ENCODE data around the gene RETREG3. TPM values are rescaled to one million over a fixed set of nuclear protein-coding genes. Genes with fewer than 3 reads are reported as not detected.

Gene RETREG3
- total and polyA plus RNA-seq, 2 donors (not counting 1 experiment from before 2014, with no cell fraction given), result 44.1 to 108 TPM

- H3K79me2 ChIP-seq (ENCODE audit: control insufficient read depth, insufficient read depth, low read length), result peaks cover 63% of the 10 kb centered on the region
- H2AFZ ChIP-seq (ENCODE audit: insufficient read depth, low read depth, low read length, poor library complexity, severe bottlenecking), result peak overlapping the region; percentile 83
- H3K9me3 ChIP-seq (ENCODE audit: control extremely low read depth in 1 of 3, control insufficient read depth in 2 of 3, insufficient read depth in 1 of 3, low read length in 2 of 3), result no peaks in the 10 kb centered on the region
- peaks cover 0 to 47% of the 10 kb centered on the region in 2 experiments for H3K36me3 ChIP-seq (replicated peaks in 1 of 2; ENCODE audit: control extremely low read depth in 1 of 2, control insufficient read depth in 1 of 2, extremely low read depth in 1 of 2, insufficient read depth in 2 of 2, low read length in 1 of 2)
- H3K27me3 ChIP-seq (replicated peaks in 1 of 4; ENCODE audit: control extremely low read depth in 1 of 4, control insufficient read depth in 3 of 4, insufficient read depth in 4 of 4, low read length in 3 of 4), result no peaks in the 10 kb centered on the region
- ATAC-seq (ENCODE audit: low read depth) (no peak), DNase-seq (no peak)
- peak overlapping the region; percentile 93 for H3K4me2 ChIP-seq (replicated peaks; ENCODE audit: low read depth, low read length, poor library complexity, severe bottlenecking)
- H4K20me1 ChIP-seq (ENCODE audit: control insufficient read depth, insufficient read depth, low read length, poor library complexity, severe bottlenecking), result peaks cover 25% of the 10 kb centered on the region
- TF ChIP-seq EZH2 (IDR thresholded peaks at IDR 0.05; ENCODE audit: borderline replicate concordance, insufficient read depth, low read depth, low read length, poor library complexity, severe bottlenecking) (no peak), CTCF (IDR thresholded peaks at IDR 0.05) (no peak)
- H3K4me1 ChIP-seq (ENCODE audit: control insufficient read depth in 2 of 2, insufficient read depth in 2 of 2, low read length in 2 of 2), result peaks cover 30 to 47% of the 10 kb centered on the region in 2 donors
- peak overlapping the region; percentile 77 for H3K9ac ChIP-seq (ENCODE audit: low read length)
- peak overlapping the region in 4 of 5 experiments; percentile 66 to 88 (median 73) for H3K4me3 ChIP-seq (ENCODE audit: control extremely low read depth in 1 of 5, extremely low read depth in 1 of 5, insufficient read depth in 1 of 5, low read depth in 2 of 5, low read length in 4 of 5)
- intact Hi-C loops (cut with micrococcal nuclease), result loop anchor here (5.0 kb wide), 1 partner anchor 111 kb away; the partner anchor contains the start of gene PLEKHH3
- no peaks in the 10 kb centered on the region for H3K27me3 Mint-ChIP-seq
- 57% methylated on average over 27 of the region's 28 CpGs for WGBS (ENCODE audit: insufficient coverage)
- H3K27ac Mint-ChIP-seq, result peak overlapping the region; percentile 98
- H3K9me3 Mint-ChIP-seq (ENCODE audit: insufficient read depth), result no peaks in the 10 kb centered on the region
- peaks cover 41% of the 10 kb centered on the region for H3K4me1 Mint-ChIP-seq
- ChIA-PET CTCF (interaction anchor here (1.4 to 6.4 kb wide), 4 partner anchors 11 to 36 kb away, joined by 4 to 51 read pairs (median 12); partner anchors contain the start of gene PSMC3IP), POLR2A (interaction anchor here (1.5 to 2.4 kb wide), 3 partner anchors 11 to 18 kb away, joined by 6 to 19 read pairs (median 18); partner anchors contain the start of gene PSMC3IP)
- H3K4me3 Mint-ChIP-seq, result peak overlapping the region; percentile 99
- peak overlapping the region; percentile 59 to 78 for H3K27ac ChIP-seq (ENCODE audit: low read length in 2 of 2)
These were observed 42.8 kb downstream of the RETREG3 start for GRCh38 chr17:42566215-42566882.

Data from B cell (primary cell).